ENCODE data around the gene ZNF69. TPM values are rescaled to one million over a fixed set of nuclear protein-coding genes. Genes with fewer than 3 reads are reported as not detected.
"Not testable (repeated sequence)": the region's sequence is repeated elsewhere in the genome, so short reads cannot be mapped to it uniquely, and the experiment has no call there.

Gene ZNF69
- total RNA-seq, 2 donors from 2014 or later: 17.6 to 22.6 TPM

DNA sequence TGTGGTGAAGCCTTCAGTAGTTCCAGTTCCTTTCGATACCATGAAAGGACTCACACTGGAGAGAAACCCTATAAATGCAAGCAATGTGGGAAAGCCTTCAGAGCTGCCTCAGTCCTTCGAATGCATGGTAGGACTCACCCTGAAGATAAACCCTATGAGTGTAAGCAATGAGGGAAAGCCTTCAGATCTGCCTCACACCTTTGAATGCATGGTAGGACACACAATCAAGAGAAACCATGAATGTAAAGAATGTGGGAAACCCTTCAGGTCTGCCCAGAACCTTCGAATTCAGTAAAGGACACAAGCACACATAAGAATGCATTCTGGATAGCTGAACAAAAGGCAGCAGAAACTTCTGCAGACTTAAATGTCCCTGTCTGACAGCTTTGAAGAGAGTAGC lies 18.3 kb downstream of the ZNF69 start:
- Histone ChIP-seq H3K36me3 (peaks cover 27% of the 10 kb centered on the region), H3K27ac (no peak overlapping the region), H3K4me3 (no peak overlapping the region), H3K27me3 (no peaks in the 10 kb centered on the region), H3K9me3 (peaks cover 34% of the 10 kb centered on the region), H3K4me1 (no peaks in the 10 kb centered on the region), H3K9ac (ENCODE audit: low read depth in 2 of 2, low read length in 2 of 2) (no peak overlapping the region)
- no peak for DNase-seq
- intact Hi-C loops (cut with DNase I): no loop called here
- TF ChIP-seq, protein P1, sequence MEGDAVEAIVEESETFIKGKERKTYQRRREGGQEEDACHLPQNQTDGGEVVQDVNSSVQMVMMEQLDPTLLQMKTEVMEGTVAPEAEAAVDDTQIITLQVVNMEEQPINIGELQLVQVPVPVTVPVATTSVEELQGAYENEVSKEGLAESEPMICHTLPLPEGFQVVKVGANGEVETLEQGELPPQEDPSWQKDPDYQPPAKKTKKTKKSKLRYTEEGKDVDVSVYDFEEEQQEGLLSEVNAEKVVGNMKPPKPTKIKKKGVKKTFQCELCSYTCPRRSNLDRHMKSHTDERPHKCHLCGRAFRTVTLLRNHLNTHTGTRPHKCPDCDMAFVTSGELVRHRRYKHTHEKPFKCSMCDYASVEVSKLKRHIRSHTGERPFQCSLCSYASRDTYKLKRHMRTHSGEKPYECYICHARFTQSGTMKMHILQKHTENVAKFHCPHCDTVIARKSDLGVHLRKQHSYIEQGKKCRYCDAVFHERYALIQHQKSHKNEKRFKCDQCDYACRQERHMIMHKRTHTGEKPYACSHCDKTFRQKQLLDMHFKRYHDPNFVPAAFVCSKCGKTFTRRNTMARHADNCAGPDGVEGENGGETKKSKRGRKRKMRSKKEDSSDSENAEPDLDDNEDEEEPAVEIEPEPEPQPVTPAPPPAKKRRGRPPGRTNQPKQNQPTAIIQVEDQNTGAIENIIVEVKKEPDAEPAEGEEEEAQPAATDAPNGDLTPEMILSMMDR (IDR thresholded peaks at IDR 0.05): no peak

DNA sequence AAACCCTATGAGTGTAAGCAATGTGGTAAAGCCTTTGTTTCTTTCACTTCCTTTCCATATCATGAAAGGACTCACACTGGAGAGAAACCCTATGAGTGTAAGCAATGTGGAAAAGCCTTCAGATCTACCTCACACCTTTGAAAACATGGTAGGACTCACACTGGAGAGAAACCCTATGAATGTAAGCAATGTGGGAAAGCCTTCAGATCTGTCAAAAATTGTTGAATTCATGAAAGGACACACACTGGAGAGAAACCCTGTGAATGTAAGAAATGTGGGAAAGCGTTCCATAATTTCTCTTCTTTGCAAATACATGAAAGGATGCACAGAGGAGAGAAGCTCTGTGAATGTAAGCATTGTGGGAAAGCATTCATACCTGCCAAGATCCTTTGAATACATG lies 24.4 kb downstream of the ZNF69 start:
- H3K4me3 ChIP-seq; H3K9ac ChIP-seq (ENCODE audit: low read depth in 2 of 2, low read length in 2 of 2); H3K9me3 ChIP-seq; H3K4me1 ChIP-seq; H3K36me3 ChIP-seq; H3K27me3 ChIP-seq; H3K27ac ChIP-seq; intact Hi-C loops (cut with DNase I); DNase-seq: not testable (repeated sequence)

DNA sequence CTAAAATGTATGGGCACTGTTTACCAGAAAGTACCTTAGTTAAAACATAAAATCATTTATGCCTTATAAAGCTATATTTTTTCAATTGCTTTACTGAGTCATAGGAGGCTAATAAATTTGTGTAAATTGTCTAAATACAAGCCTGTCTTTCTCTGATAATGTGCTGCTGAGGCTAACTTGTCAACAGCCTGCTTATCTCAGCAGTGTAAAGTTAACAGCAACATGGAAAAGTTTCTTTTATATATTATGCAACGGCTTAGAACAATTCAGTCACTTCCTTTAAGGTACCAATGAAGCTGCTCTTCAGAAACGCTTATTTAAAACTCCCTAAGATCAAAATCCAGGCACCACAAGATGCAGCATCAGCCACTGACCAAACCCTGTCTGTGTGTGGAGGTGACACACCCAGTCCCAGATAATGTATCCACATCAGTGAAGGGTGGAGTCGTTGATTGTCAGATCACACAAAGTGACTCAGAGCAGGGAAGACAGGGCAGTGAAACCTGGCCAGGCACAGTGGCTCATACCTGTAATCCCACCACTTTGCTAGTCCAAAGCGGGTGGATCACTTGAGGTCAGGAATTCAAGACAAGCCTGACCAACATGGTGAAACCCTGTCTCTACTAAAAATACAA lies 27.0 kb downstream of the ZNF69 start:
- intact Hi-C loops (cut with DNase I); H3K9ac ChIP-seq (ENCODE audit: low read depth in 2 of 2, low read length in 2 of 2); H3K4me1 ChIP-seq; H3K9me3 ChIP-seq; H3K4me3 ChIP-seq; H3K27me3 ChIP-seq; H3K27ac ChIP-seq; DNase-seq; H3K36me3 ChIP-seq: not testable (repeated sequence)

DNA sequence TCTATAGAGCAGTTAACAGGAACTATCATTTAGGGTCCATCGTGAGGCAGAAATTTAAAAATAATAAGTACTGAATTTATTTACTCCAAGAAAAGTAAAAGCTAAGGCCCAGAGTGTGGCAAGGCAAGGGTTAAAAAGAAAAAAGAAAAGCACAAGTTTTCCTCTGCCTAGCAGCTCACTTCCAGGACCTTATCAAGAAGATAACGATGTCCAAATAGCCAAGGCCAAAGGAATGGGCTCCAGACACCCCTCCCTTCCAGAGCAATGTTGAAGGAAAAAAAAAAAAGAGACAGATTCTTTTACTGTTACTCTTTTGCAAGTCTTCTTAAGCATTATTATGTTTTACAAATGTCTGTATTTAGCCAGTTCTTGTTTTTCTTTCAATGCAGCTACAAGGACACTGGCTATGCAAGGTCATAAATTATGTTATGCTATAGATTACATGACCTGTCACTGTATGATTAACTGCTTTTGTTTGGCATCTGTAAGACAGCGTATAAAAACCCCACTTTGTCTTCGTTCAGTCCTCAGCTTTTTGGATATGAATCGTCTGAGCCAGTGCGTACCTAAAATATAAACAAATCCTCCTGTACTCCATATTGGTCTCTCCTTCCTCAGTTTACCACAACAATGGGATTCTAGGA lies 34.4 kb downstream of the ZNF69 start:
- H3K36me3 ChIP-seq: no peaks in the 10 kb centered on the region
- no peaks in the 10 kb centered on the region for H3K4me1 ChIP-seq
- intact Hi-C loops (cut with DNase I): loop anchor here (5.0 kb wide), 1 partner anchor 220 kb away; the partner anchor contains the start of gene ZNF20
- TF ChIP-seq, protein P1 (IDR thresholded peaks at IDR 0.05): no peak
- no peak overlapping the region for H3K4me3 ChIP-seq
- no peak for DNase-seq
- no peak overlapping the region for H3K9ac ChIP-seq (ENCODE audit: low read depth in 2 of 2, low read length in 2 of 2)
- no peaks in the 10 kb centered on the region for H3K9me3 ChIP-seq
- no peak overlapping the region for H3K27ac ChIP-seq
- no peaks in the 10 kb centered on the region for H3K27me3 ChIP-seq

DNA sequence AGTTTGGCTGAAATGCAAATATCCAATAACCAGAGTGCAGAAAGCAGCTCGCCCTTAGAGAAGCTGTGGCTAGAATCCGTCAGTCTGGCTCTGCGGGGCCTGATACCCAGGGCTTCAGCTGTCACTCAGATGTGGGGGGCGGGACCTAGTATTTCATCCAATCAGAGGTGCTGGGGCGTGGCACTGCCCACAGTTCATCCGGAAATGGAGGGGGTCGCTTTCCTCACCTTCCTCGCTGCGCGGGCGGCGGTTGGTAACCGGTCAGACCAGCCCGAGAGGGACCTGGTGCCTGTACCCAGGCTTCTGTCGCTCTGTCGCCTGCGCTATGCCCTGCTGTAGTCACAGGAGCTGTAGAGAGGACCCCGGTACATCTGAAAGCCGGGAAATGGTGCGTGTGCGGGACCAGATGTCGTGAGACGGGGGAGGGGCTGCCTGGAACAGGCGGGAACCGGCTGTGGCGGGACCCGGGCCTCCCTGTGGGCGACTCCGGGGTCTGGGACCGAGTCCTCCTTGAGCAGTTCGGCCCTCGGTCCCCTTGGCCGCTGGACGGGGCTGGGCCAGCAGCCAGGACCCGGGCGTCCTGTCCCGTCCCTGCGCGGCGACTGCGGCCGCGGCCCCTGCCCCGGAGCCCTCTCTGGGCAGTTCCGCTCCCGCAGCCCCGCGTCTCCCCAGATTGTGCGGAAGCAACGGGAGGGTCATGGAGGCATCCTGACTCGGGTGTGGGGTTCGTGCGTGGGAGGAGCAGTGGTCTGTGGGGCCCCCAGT lies 37.5 kb downstream of the ZNF69 start, which contains the start of gene ZNF700:
ZNF700 (plus strand) TSS at position 222 of the 765 bp plus-strand sequence; CDS start at position 326, 104 bp downstream.
- Histone ChIP-seq H3K36me3 (no peaks in the 10 kb centered on the region), H3K9ac (ENCODE audit: low read depth in 2 of 2, low read length in 2 of 2) (peak within 1 kb of the TSS; percentile 94 to 95), H3K27ac (peak within 1 kb of the TSS; percentile 99), H3K4me1 (no peaks in the 10 kb centered on the region), H3K27me3 (no peaks in the 10 kb centered on the region), H3K9me3 (no peaks in the 10 kb centered on the region), H3K4me3 (peak within 1 kb of the TSS; percentile 97)
- TF ChIP-seq, protein P1 (IDR thresholded peaks at IDR 0.05): no peak
- intact Hi-C loops (cut with DNase I): loop anchor here (2.0 to 5.0 kb wide), 2 partner anchors 64 to 217 kb away; partner anchors contain the start of gene ZNF20
- peak; percentile 99 for DNase-seq

DNA sequence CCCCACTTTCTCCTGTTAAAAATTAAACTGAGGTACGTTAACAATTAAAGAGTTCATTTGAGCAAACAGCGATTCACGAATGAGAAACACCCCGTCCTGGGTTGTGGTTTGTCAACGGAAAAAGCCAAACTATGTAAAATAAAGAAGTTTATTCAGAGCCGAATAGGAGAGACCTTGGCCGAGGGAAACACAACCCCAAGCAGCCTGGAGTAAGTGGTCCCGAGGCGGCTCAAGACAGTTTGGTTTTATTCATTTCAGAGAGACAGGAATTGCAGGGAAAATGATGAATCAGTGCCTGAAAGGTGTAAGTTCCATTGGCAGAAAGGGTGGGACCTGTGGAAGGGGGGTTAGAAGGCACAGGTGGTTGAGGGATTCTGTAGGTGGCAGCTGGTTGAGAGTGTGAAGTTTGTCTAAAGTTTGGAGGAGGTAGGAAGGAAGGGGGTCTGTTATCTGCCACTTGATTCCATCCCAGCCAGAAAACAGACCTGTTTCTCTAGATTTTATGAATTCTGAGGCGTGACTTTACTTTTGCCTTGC lies 38.1 kb downstream of the ZNF69 start:
- H3K27ac ChIP-seq: peak overlapping the region; percentile 99
- H3K9me3 ChIP-seq, H3K4me1 ChIP-seq, H3K36me3 ChIP-seq, H3K27me3 ChIP-seq, DNase-seq: not testable (repeated sequence)
- H3K4me3 ChIP-seq: peak overlapping the region; percentile 97
- H3K9ac ChIP-seq (ENCODE audit: low read depth in 2 of 2, low read length in 2 of 2): peak overlapping the region; percentile 94 to 95
- intact Hi-C loops (cut with DNase I): loop anchor here (2.0 kb wide), 1 partner anchor 63 kb away; no protein-coding TSS in a partner anchor

Data from colonic mucosa (tissue), 4 donors.